Mesenchymal stem cell (in vitro differentiated cells and primary cell): ENCODE data around the gene HTR2B.

ENCODE experiments used
- DNase-seq: peaks from one replicate; pipeline ENCODE4 v3.0.0-alpha.2; 2013
- H2AFZ ChIP-seq: one replicate; pipeline ENCODE4 v1.6.1; 2013; ENCODE audit warnings: low read depth, mild to moderate bottlenecking, control low read depth, inconsistent platforms, low read length, moderate library complexity
- H2AK5ac ChIP-seq: 2 replicates; pipeline ENCODE4 v1.6.1; 2013; ENCODE audit warnings: low read length, moderate library complexity, mild to moderate bottlenecking, inconsistent platforms; ENCODE audit not compliant: severe bottlenecking
- H2BK120ac ChIP-seq: one replicate; pipeline ENCODE4 v1.6.1; 2013; ENCODE audit warnings: low read depth, mild to moderate bottlenecking, inconsistent platforms, low read length, moderate library complexity
- H2BK12ac ChIP-seq, 2 experiments: one replicate each; pipeline ENCODE4 v1.6.1; 2013; ENCODE audit warnings: inconsistent platforms in 2 of 2, low read length in 2 of 2, mild to moderate bottlenecking in 2 of 2, moderate library complexity in 2 of 2, control low read depth in 1 of 2
- H2BK15ac ChIP-seq: one replicate; pipeline ENCODE4 v1.6.1; 2013; ENCODE audit warnings: mild to moderate bottlenecking, low read depth, inconsistent platforms; ENCODE audit not compliant: poor library complexity, severe bottlenecking
- H2BK5ac ChIP-seq: 2 replicates; pipeline ENCODE4 v1.6.1; 2013; ENCODE audit warnings: low read depth, mild to moderate bottlenecking, low read length, control low read depth, inconsistent platforms; ENCODE audit not compliant: poor library complexity, severe bottlenecking
- H3K14ac ChIP-seq, 2 experiments: one replicate each; pipeline ENCODE4 v1.6.1; 2013; ENCODE audit warnings: inconsistent platforms in 2 of 2, low read length in 2 of 2, control low read depth in 1 of 2, mild to moderate bottlenecking in 1 of 2, moderate library complexity in 1 of 2
- H3K18ac ChIP-seq, 2 experiments: one replicate each; pipeline ENCODE4 v1.6.1; 2013; ENCODE audit warnings: inconsistent platforms in 2 of 2, low read length in 2 of 2, control low read depth in 1 of 2, low read depth in 1 of 2, mild to moderate bottlenecking in 1 of 2
- H3K23ac ChIP-seq, 2 experiments: one replicate each; pipeline ENCODE4 v1.6.1; 2013; ENCODE audit warnings: inconsistent platforms in 2 of 2, low read length in 2 of 2, mild to moderate bottlenecking in 2 of 2, moderate library complexity in 2 of 2, control low read depth in 1 of 2
- H3K27ac ChIP-seq: 2 replicates; pipeline ENCODE4 v1.5.1; 2013; ENCODE audit warnings: mild to moderate bottlenecking, moderate library complexity, low read length, control low read depth, inconsistent platforms; ENCODE audit not compliant: poor library complexity, severe bottlenecking
- H3K27me3 ChIP-seq, 2 experiments: 2 replicates each; pipeline versions ENCODE4 v1.6.1 to v1.7.0; 2013; ENCODE audit warnings: low read length in 2 of 2, mild to moderate bottlenecking in 2 of 2, moderate library complexity in 2 of 2, control low read depth in 1 of 2, inconsistent platforms in 1 of 2; ENCODE audit not compliant: control insufficient read depth in 1 of 2, insufficient read depth in 1 of 2
- H3K36me3 ChIP-seq, 2 experiments: 2 replicates each; pipeline versions ENCODE4 v1.6.1 to v1.7.0; 2013; ENCODE audit warnings: low read length in 2 of 2, control low read depth in 1 of 2, inconsistent platforms in 1 of 2, low read depth in 1 of 2, mild to moderate bottlenecking in 1 of 2; ENCODE audit not compliant: insufficient read depth in 2 of 2, control insufficient read depth in 1 of 2
- H3K4ac ChIP-seq, 2 experiments: one replicate each; pipeline ENCODE4 v1.6.1; 2013; ENCODE audit warnings: inconsistent platforms in 2 of 2, low read length in 2 of 2, mild to moderate bottlenecking in 2 of 2, moderate library complexity in 2 of 2, control low read depth in 1 of 2, low read depth in 1 of 2
- H3K4me1 ChIP-seq: 2 replicates; pipeline ENCODE4 v1.6.1; 2013; ENCODE audit warnings: low read depth, low read length, control low read depth; ENCODE audit not compliant: control insufficient read depth, insufficient read depth
- H3K4me2 ChIP-seq: 2 replicates; pipeline ENCODE4 v1.6.1; 2013; ENCODE audit warnings: low read length, mild to moderate bottlenecking, inconsistent platforms; ENCODE audit not compliant: poor library complexity, severe bottlenecking
- H3K4me3 ChIP-seq, 2 experiments: 2 replicates each; pipeline versions ENCODE4 v1.5.1 to v1.7.0; 2013; ENCODE audit warnings: low read length in 2 of 2, mild to moderate bottlenecking in 2 of 2, control low read depth in 1 of 2, low read depth in 1 of 2; ENCODE audit not compliant: insufficient read depth in 1 of 2
- H3K79me1 ChIP-seq: replicated peaks from 2 replicates; pipeline ENCODE4 v1.6.1; 2013; ENCODE audit warnings: mild to moderate bottlenecking, control low read depth, low read length, inconsistent platforms; ENCODE audit not compliant: poor library complexity, severe bottlenecking
- H3K9ac ChIP-seq: 2 replicates; pipeline ENCODE4 v1.7.0; 2013; ENCODE audit warnings: mild to moderate bottlenecking, low read length, moderate library complexity
- H3K9me3 ChIP-seq: 2 replicates; pipeline ENCODE4 v1.7.0; 2013; ENCODE audit warnings: mild to moderate bottlenecking, low read length; ENCODE audit not compliant: control insufficient read depth
- H4K8ac ChIP-seq: one replicate; pipeline ENCODE4 v1.6.1; 2013; ENCODE audit warnings: inconsistent platforms, mild to moderate bottlenecking, low read length, moderate library complexity
- H4K91ac ChIP-seq: one replicate; pipeline ENCODE4 v1.6.1; 2013; ENCODE audit warnings: mild to moderate bottlenecking, low read length, inconsistent platforms
- WGBS: methylation state at CpG from one replicate; pipeline ENCODE4 v1.1.7; 2013; ENCODE audit warnings: mixed read lengths; 5-methylcytosine and 5-hydroxymethylcytosine counted together

Gene HTR2B

GRCh38 chr2:231159306-231159705 lies 34.5 kb upstream of the HTR2B start:
- H3K23ac ChIP-seq, result no peak overlapping the region
- peak; percentile 65 for DNase-seq
- H3K4me3 ChIP-seq, result no peak overlapping the region
- H3K27ac ChIP-seq, result peak overlapping the region; percentile 90
- no peak overlapping the region for H2AFZ ChIP-seq
- no peaks in the 10 kb centered on the region for H3K27me3 ChIP-seq
- peak overlapping the region; percentile 13 to 98 for H3K18ac ChIP-seq
- no peaks in the 10 kb centered on the region for H3K9me3 ChIP-seq
- H4K91ac ChIP-seq, result peak overlapping the region; percentile 100
- peaks cover 6 to 32% of the 10 kb centered on the region in 2 experiments for H3K36me3 ChIP-seq
- no peak overlapping the region for H3K4me2 ChIP-seq
- peak overlapping the region; percentile 100 for H2AK5ac ChIP-seq
- H2BK120ac ChIP-seq, result peak overlapping the region; percentile 99
- H2BK15ac ChIP-seq, result peak overlapping the region; percentile 12
- H2BK5ac ChIP-seq, result peak overlapping the region; percentile 96
- peak overlapping the region; percentile 97 for H4K8ac ChIP-seq
- peaks cover 6% of the 10 kb centered on the region for H3K79me1 ChIP-seq
- peak overlapping the region in 1 of 2 experiments; percentile 98 for H2BK12ac ChIP-seq
- peak overlapping the region in 1 of 2 experiments; percentile 100 for H3K4ac ChIP-seq
- peaks cover 11% of the 10 kb centered on the region for H3K4me1 ChIP-seq
- H3K14ac ChIP-seq, result no peak overlapping the region
- peak overlapping the region; percentile 87 for H3K9ac ChIP-seq

GRCh38 chr2:231152800-231153557 lies 28.1 kb upstream of the HTR2B start:
- H4K91ac ChIP-seq, result no peak overlapping the region
- H2BK120ac ChIP-seq, result no peak overlapping the region
- H3K4ac ChIP-seq, result no peak overlapping the region
- no peak overlapping the region for H4K8ac ChIP-seq
- H3K9me3 ChIP-seq, result no peaks in the 10 kb centered on the region
- no peak overlapping the region for H2BK12ac ChIP-seq
- peaks cover 7% of the 10 kb centered on the region for H3K79me1 ChIP-seq
- WGBS, result 47% methylated on average over 6 of the region's 8 CpGs
- H3K14ac ChIP-seq, result no peak overlapping the region
- H2AK5ac ChIP-seq, result no peak overlapping the region
- no peak overlapping the region for H2BK5ac ChIP-seq
- no peak overlapping the region for H3K23ac ChIP-seq
- H2BK15ac ChIP-seq, result no peak overlapping the region
- H3K18ac ChIP-seq, result peak overlapping the region in 1 of 2 experiments; percentile 24
- H3K36me3 ChIP-seq, result peaks cover 12 to 60% of the 10 kb centered on the region in 2 experiments
- no peaks in the 10 kb centered on the region for H3K27me3 ChIP-seq
- H2AFZ ChIP-seq, result no peak overlapping the region
- DNase-seq, result peak; percentile 82
- peaks cover 1% of the 10 kb centered on the region for H3K4me1 ChIP-seq
- no peak overlapping the region for H3K4me3 ChIP-seq
- H3K27ac ChIP-seq, result peak overlapping the region; percentile 83
- no peak overlapping the region for H3K9ac ChIP-seq
- no peak overlapping the region for H3K4me2 ChIP-seq

GRCh38 chr2:231146665-231147064 lies 21.8 kb upstream of the HTR2B start:
- no peak overlapping the region for H3K4me2 ChIP-seq
- H3K4ac ChIP-seq, result no peak overlapping the region
- peaks cover 6% of the 10 kb centered on the region for H3K79me1 ChIP-seq
- H2BK120ac ChIP-seq, result no peak overlapping the region
- H3K23ac ChIP-seq, result no peak overlapping the region
- WGBS, result 72% methylated on average over 2 of the region's 2 CpGs
- H3K27me3 ChIP-seq, result no peaks in the 10 kb centered on the region
- no peak overlapping the region for H3K27ac ChIP-seq
- no peaks in the 10 kb centered on the region for H3K9me3 ChIP-seq
- no peak overlapping the region for H2BK5ac ChIP-seq
- H3K4me1 ChIP-seq, result no peaks in the 10 kb centered on the region
- H3K18ac ChIP-seq, result no peak overlapping the region
- peak overlapping the region; percentile 66 for H2AK5ac ChIP-seq
- H4K91ac ChIP-seq, result no peak overlapping the region
- no peak overlapping the region for H2BK15ac ChIP-seq
- peak overlapping the region; percentile 49 for H4K8ac ChIP-seq
- no peak overlapping the region for H3K4me3 ChIP-seq
- H3K14ac ChIP-seq, result no peak overlapping the region
- H2AFZ ChIP-seq, result no peak overlapping the region
- peak overlapping the region in 1 of 2 experiments; percentile 54 for H2BK12ac ChIP-seq
- peaks cover 6 to 64% of the 10 kb centered on the region in 2 experiments for H3K36me3 ChIP-seq
- DNase-seq, result no peak
- no peak overlapping the region for H3K9ac ChIP-seq

GRCh38 chr2:231144896-231145295 lies 20.1 kb upstream of the HTR2B start:
- Histone ChIP-seq H4K91ac (no peak overlapping the region), H3K27ac (no peak overlapping the region), H3K23ac (no peak overlapping the region), H2BK5ac (no peak overlapping the region), H3K27me3 (no peaks in the 10 kb centered on the region), H3K36me3 (peaks cover 6 to 56% of the 10 kb centered on the region in 2 experiments), H3K4ac (no peak overlapping the region), H2BK120ac (no peak overlapping the region), H3K9ac (no peak overlapping the region), H2AFZ (no peak overlapping the region), H3K79me1 (peaks cover 10% of the 10 kb centered on the region), H3K4me1 (peaks cover 1% of the 10 kb centered on the region), H3K9me3 (no peaks in the 10 kb centered on the region), H3K18ac (no peak overlapping the region), H3K4me3 (no peak overlapping the region), H3K14ac (no peak overlapping the region), H4K8ac (no peak overlapping the region), H3K4me2 (no peak overlapping the region), H2BK12ac (no peak overlapping the region), H2AK5ac (no peak overlapping the region), H2BK15ac (no peak overlapping the region)
- 100% methylated on average over 1 of the region's 6 CpGs for whole genome bisulfite sequencing
- no peak for DNase-seq
